HG03354 (cell line): ENCODE measurements around the gene KCNK17.

Source experiments
- ATAC-seq: cut with Tn5 transposase; IDR thresholded peaks from one replicate; pipeline ENCODE4 v1.9.1; 2021; ENCODE audit warnings: mild to moderate bottlenecking; ENCODE audit not compliant: unreplicated experiment, poor library complexity, severe bottlenecking

Gene KCNK17

DNA sequence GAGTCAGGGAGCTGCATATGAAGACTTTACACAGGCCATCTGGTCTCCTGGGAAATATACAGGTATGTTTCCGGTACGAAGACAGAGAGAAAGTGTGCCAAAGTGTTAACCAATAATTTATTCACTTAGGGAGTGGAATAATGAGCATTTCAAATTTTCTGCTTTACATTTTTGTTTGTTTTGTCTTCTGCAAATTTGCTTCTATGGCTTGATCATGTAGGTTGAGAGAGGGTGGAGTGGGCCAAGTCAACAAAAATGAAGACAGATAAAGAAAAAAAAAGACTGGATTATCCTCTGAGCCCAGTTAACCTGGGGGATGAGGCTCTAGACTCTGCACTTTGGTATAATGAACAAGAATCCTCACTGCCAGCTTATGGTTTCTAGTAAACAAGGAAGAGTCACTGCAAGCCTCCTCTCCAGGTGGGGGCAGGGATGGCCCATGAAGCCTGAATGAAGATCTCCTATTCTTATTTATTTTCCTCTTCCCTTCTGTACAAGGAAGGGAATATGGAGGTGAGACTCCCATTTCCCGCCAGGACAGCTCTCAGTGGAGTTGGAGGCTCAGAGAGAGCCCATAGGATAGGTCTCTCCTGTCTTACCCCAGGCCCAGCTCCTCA, 37.7 kb downstream of the KCNK17 start:
- ATAC-seq = no peak

DNA sequence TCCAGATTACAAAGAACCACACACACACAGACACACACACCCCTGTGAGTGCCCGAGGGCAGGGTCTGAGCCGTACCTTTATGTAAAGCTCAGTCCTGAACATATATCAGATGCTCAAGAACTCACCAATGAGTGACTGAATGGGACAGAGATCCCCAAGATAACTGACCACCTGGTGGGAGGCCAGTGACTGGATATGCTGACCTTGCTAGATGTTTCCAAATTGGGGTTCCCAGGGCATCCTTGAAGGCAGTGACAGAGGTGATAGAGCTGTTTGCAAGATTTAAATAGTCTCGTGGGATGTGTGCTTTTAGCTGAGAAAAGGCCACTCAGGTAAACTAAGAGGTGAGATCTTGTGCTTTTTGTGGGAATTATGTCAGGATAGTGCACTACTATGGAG, 39.3 kb downstream of the KCNK17 start:
- ATAC-seq = no peak

DNA sequence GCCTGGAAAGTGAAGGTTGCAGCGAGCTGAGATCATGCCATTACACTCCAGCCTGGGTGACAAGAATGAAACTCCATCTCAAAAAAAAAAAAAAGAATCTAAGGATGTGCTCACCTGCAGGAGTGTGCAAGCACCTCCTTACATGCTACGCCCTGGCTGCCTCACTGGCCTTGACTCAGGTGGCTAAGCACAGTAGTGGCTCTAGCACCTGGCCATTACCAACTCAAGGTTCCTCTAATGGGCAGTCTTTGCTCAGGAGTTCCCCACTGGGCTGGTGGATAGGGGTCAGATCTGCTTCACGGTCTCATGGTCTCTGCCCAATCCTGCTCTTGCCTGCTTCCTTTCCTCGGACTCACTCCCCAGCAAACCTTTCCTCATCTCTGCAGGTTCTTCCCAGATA, 39.7 kb downstream of the KCNK17 start:
- ATAC-seq = no peak

DNA sequence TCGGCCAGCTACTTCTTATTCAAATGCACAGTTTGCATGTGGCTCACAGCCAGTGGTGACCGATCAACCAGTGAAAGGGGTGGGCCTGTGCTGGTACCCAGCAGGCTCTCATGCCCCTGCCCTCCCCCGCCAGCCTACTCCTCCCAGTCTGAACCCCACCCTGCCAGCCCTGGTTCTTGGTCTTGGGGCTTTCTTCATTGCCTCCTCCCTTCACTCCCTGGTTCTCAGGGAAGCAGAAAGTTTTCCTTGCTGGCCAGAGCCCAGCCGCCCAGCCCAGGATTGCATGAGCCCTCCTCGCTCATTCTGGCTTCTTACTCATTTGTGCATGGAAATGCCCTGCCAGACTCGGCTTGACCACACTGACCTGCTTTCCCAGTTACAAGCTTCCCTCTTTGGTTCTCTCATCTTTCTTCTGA, 40.8 kb downstream of the KCNK17 start:
- ATAC-seq = no peak

DNA sequence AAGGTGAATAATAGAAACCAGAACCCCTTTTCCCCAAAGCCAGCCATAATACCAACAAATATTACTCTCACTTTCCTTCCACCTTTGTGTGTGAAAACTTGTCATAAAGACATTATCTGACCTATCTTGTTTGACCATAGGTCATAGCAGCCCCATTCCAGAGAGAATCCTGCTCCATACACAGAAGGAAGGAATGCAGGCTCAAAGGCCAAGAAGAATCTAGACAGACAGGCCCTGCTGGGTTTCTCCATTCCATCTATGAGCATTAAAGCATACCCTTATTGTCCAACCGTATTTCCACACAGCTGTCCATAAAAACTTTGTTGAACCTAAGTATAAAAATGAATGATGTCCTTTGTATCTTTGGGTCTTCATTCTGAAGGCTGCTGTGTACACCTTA, 44.3 kb downstream of the KCNK17 start:
- ATAC-seq = no peak

DNA sequence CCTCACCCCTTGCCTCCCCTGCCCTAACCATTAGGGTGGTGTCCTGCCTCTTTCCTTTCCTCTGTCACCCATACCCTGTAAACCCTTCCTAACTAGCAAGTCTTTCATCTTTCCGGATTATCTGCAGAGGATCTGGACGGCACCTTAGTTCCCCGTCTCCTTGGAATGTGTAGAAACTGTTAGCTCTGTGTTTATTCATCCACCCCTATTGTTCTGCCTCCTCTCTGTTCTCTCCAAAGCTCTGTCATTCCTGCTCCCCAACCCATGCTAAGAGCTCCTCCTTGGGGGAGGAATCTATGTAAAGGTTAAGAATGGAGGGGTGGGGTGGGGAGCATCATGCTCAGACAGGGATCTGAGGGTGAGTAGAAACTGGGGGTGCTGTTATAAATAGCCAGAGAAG, 45.5 kb downstream of the KCNK17 start:
- no peak for ATAC-seq

DNA sequence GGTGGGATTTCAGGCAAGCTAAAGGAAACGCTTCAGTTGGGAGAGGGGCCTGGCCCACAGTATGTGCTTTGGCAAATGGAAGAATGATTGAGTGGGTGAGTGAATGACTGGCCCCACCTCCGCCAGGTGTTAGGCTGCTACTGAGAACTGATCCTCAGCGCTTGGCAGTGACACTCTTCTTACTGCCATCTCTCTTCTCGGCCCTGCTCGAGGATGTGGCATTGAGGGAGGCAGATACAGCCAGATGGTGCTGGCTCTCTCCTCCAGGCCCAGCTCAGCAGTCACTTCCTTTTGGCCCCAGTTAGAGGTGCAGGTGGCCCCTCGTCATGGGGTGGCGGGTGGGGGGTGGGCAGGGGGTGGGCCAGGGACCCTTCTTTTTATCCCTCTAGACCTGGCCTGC, 46.0 kb downstream of the KCNK17 start:
- ATAC-seq = no peak

DNA sequence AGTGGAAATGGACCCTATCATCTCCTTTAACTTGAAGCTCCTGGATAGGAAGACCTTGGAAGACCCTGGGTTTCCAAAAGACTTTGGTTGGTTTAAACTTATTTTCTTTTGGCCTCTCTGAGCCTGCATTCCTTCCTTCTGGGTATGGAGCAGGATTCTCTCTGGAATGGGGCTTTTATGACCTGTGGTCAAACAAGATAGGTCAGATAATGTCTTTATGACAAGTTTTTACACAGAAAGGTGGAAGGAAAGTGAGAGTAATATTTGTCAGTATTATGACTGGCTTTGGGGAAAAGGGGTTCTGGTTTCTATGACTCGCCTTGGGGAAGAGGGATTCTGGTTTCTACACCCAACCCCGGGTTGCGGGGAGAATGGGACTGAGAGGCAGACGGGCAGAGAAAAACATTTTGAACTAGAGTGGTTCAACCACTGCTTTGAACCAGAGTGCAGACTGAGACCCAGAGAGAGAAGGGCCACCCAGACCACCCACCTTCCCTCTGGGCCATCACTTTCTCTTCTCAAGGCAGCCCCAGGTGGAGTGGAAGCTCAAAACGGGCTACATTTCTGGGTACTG, 47.4 kb downstream of the KCNK17 start:
- no peak for ATAC-seq

DNA sequence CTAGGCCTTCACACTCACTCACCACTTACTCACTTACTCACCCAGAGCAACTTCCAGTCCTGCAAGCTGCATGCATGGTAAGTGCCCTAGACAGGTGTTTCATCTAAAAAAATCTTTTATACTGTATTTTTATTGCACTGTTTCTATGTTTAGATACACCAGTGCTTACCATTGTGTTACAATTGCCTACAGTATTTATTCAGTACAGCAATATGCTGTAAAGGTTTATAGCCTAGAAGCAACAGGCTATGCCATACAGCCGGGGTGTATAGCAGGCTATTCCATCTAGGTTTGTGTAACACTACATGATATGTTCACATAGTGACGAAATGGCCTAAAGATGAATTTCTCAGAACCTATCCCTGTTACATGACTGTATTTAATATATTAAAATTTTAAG, 47.8 kb downstream of the KCNK17 start:
- ATAC-seq = no peak

DNA sequence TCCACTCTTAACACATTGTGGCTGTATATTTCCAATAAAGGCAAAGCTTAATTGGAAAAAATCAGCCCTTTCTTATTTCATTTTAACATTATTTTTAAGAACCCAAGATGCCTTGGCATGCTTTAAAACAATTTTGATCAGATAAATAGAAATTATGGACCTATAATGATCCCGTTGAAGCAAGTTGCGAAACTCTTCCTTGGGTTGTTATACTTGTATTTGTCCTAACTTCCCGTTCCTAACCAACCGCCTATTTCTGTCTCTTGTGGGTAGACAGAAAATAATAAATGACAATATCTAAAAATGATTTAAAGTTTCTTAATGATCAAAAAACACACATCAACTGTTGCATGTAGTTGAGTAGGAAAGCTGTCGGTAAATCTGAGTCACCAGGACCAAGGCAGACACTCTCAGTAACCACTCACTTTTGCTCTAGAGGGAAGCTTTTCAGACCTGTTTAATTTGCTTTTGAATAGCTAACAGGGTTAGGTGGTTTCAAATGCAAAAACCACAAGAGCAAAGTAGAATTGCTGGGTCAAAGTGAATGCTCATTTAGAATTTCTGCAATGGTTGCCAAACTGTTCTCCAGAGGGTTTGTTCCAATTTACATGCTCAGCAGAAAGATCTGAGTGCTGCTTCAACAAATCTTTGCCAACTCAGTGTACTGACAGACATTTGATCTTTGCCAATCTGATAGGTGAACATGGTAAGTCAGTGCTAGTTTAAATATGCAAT, 50.7 kb downstream of the KCNK17 start:
- no peak for ATAC-seq

DNA sequence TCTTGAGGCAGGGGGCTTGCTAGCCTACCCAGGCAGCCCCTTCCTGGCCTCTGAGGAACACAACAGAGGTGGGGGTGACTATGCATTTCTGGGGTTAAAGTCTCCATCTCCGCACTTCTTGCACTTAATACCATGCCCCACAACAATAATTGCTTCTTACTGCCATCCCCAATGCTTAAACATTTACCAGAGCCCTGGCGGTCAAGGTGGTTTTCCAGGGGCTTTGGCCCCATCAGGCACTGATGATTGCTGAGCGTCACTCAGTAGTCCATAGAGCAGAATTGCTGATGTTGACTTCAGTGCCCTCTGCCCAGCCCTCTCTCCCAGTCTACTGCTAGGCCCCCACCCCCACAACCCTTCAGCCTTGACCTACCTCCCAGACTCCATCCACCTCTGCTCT, 52.5 kb downstream of the KCNK17 start:
- ATAC-seq = no peak

DNA sequence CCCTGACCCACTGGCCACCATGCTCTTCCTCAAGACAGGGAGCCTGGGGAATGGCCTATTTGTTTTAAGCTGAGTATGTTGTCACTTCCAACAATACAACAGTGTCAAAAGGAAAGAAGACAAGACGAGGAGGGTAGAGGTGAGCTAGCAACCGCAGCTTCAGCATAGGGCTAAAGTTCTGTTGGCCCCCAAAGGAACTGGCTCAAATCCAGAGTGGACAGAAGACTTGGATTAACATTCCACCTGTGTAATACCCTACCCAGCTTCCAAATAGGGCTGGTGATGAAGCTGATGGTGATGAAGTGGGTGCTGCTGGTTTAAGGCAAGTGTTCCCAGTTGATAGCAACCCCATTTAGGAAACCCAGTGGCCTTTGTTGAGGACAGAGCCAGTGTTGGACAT, 53.3 kb downstream of the KCNK17 start:
- ATAC-seq = no peak

DNA sequence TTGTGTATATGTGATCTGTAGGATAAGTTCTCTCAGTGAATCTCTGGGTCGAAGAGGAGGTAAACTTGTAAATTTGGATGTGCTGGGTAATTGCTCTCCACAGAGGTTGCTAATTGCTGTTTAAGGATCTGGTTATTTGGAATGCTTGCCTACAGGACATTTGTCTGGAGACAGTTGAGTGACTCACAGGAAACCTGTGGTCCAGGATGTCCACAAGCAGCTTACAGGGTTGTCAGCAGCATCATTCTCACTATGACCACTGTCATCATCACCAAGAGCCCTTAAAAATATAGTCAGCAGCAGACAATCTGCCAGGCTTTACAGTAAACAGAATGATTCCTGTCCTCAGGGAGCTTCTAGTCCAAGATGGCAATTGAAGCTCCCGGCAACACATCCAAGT, 53.8 kb downstream of the KCNK17 start:
- ATAC-seq = no peak

DNA sequence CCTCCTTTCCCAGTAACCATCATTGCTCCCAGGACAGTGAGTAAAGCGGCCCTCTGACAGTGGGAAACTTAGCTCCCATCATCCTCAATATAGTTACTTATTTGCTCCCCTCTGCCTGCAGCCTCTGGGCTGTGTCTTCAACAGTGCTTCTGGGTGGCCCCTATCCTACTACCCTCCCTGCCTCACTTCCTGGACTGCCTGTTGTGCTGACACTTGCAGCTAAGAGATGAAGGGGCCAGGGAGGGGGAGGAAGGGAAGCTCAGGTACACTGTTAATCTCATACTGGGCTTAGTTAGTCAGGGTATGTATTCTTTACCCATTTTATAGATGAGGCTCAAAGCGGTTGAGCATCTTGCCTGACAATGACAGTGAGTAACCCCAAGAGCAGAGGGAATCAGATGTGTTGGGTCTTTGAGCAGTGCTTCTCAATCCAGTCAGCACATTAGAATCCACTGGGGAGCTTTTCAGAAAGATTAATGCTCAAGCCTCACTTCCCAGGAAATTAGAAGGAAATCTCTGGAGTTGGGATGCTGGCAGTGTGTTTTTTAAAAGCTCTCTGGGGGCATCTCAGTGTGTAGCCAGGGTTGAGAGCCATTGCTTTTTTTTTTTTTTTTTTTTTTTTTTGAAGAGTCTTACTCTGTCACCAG, 57.8 kb downstream of the KCNK17 start:
- no peak for ATAC-seq

DNA sequence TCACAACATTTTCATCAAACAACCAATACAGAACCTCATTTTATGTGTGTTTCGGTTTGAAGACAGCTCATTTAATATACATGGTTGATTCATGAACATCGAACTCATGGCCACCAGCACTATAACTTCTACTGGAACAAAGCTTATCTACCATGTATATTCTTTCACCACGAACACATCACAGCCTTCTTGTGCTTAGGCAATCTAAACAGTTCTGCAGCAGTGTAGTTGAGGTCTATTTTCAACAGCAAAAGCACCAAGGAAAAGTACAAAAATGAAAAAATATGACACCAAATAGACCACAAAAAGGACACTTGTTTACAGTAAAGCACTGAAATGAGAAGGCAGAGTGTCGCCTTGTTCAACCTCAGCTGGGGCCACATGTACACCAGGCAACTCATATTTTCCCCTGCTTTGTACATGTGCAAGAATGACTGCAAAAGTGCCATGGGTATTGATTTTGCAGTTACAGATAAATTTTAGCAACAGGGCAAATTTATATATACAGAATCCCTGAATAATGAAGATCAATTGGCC, 59.2 kb downstream of the KCNK17 start:
- ATAC-seq = no peak

DNA sequence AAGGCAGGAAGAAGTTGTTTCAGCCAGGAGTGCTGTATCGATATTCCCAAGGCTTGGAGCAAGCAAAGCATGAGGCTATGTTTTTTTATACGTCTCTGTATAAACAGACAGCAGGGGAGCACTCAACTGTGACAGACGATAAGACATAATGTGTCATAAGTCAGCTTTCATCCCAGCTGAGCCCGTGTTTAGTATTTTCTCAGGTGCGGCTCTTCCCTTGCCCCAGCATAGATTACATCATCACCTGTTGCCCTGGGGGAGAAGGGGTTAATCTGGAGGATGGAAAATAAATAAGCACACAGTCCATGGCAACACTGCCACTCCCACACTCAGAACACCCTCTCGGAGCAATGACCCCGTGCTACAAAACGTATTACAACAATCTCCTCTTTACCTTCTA, 62.8 kb downstream of the KCNK17 start:
- ATAC-seq = no peak

DNA sequence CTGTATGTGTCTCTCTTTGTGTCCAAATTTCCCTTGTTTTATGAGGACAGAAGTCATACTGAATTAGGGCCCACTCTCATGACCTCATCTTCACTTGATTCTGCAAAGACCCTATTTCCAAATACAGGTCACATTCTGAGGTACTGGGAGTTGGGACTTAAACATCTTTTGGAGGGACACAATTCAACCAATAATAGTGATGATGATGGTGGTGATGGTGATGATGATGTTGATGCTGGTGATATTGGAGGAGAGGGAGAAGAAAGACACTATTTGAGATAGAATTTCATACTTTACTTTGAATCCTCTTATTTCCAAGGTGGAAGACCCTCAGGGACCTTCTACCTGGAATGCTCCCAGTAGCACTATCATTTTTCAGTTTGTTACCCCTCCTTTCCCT, 63.7 kb downstream of the KCNK17 start:
- ATAC-seq = no peak

DNA sequence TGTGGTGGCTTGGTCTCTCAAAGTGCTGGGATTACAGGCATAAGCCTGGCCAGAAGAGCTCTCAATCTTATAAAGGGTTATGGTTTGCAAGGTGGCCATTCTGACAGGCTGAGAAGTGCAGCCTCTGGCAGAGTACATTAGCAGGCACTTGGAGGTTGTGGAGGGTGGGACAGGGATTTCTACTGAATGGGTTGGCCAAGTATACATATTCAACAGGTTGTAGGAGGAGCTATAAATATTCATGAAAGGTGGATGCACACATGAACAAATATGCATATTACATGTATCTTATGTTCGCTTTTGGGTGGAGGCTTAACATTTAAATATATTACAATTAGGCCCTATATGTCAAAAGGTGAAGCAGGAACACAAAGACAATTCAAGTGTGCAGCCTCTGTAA, 64.9 kb downstream of the KCNK17 start:
- no peak for ATAC-seq
